ENCODE data around the gene HOXB4. TPM values are rescaled to one million over a fixed set of nuclear protein-coding genes. Genes with fewer than 3 reads are reported as not detected.

HOXB4 gene
- total RNA-seq, 2 donors from 2014 or later = 0.41 to 1.1 TPM

DNA sequence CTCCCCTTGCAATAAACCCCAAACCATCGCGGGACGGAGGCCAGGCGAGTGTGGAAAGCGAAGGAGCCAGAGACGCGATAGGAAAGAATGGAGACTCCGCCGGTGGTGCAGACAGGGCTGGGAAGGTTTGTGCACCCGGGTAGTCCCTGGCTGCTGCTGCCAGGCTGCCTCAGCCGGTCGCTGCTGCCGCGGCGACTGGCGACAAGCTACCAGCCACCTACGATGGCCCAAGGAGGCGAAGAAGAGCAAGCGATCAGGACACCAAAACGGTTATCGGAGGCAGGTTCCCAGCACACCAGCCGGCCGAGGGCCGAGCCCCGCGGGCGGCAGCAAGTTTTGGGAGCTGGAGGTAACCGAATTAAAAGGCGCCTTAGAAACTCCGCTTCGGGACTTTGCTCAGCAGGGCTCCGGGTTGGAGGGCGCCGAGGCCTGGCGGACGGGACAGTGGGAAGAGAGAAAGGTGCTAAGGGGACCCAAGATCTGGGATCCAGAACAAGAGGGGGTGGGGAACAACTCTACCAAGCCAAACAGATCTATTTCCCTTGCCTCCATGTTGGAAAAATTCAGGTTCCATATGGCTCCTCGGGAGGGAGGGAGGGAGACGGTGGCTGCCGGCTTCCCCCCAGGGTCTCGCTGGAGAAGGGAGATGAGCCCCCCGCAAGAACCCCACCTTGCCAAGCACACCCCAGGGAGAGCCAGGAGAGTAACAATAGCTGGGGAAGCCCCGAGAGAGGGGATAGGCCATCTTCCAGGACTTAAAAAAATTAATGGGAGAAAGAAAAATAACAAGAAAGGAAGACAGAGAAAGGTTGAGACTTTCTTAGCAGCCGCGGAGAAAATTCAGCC, 23.5 kb downstream of the HOXB4 start:
- Histone ChIP-seq H3K4me3 (peak overlapping the region; percentile 32 to 41), H3K36me3 (no peaks in the 10 kb centered on the region), H3K4me1 (replicated peaks) (no peaks in the 10 kb centered on the region), H3K27me3 (replicated peaks; ENCODE audit: insufficient read depth) (no peaks in the 10 kb centered on the region), H3K9me3 (no peaks in the 10 kb centered on the region), H3K27ac (peak overlapping the region; percentile 73 to 90)
- intact Hi-C loops (cut with DNase I) = no loop called here
- no peak for DNase-seq (ENCODE audit: low spot score)
- WGBS = 36% methylated on average over 35 of the region's 44 CpGs
- TF ChIP-seq, protein P1, sequence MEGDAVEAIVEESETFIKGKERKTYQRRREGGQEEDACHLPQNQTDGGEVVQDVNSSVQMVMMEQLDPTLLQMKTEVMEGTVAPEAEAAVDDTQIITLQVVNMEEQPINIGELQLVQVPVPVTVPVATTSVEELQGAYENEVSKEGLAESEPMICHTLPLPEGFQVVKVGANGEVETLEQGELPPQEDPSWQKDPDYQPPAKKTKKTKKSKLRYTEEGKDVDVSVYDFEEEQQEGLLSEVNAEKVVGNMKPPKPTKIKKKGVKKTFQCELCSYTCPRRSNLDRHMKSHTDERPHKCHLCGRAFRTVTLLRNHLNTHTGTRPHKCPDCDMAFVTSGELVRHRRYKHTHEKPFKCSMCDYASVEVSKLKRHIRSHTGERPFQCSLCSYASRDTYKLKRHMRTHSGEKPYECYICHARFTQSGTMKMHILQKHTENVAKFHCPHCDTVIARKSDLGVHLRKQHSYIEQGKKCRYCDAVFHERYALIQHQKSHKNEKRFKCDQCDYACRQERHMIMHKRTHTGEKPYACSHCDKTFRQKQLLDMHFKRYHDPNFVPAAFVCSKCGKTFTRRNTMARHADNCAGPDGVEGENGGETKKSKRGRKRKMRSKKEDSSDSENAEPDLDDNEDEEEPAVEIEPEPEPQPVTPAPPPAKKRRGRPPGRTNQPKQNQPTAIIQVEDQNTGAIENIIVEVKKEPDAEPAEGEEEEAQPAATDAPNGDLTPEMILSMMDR (IDR thresholded peaks at IDR 0.05) = no peak
- TF ChIP-seq POLR2A (IDR thresholded peaks at IDR 0.05) (no peak), POLR2AphosphoS5 (IDR thresholded peaks at IDR 0.05) (no peak)

DNA sequence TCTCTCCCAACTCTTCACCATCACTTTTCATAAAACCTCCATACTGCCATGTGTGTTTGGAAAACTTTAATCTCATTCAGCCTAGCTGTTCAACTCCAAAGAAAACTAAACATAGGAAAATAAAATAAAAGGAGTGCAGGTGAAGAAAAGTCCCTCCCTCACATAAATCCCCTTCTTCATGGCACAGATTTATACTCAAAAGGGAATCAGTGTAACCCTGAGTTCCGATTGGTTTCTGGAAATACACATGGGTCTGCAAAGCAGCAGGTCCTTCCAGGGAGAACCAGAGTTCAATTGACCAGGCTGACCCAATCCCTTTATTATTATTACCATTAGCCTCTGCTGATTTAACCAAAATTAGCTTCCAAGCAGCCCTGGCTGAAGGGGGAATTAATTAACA, 24.3 kb downstream of the HOXB4 start:
- no peak for DNase-seq (ENCODE audit: low spot score)
- no peaks in the 10 kb centered on the region for H3K9me3 ChIP-seq
- no peaks in the 10 kb centered on the region for H3K36me3 ChIP-seq
- H3K27ac ChIP-seq = peak overlapping the region; percentile 73 to 90
- no peaks in the 10 kb centered on the region for H3K27me3 ChIP-seq (replicated peaks; ENCODE audit: insufficient read depth)
- H3K4me1 ChIP-seq (replicated peaks) = no peaks in the 10 kb centered on the region
- H3K4me3 ChIP-seq = no peak overlapping the region
- 75% methylated on average over 1 of the region's 1 CpG for WGBS
- TF ChIP-seq POLR2AphosphoS5 (IDR thresholded peaks at IDR 0.05) = no peak
- no peak for TF ChIP-seq POLR2A (IDR thresholded peaks at IDR 0.05)
- TF ChIP-seq, protein P1 (IDR thresholded peaks at IDR 0.05) = no peak
- intact Hi-C loops (cut with DNase I) = no loop called here

DNA sequence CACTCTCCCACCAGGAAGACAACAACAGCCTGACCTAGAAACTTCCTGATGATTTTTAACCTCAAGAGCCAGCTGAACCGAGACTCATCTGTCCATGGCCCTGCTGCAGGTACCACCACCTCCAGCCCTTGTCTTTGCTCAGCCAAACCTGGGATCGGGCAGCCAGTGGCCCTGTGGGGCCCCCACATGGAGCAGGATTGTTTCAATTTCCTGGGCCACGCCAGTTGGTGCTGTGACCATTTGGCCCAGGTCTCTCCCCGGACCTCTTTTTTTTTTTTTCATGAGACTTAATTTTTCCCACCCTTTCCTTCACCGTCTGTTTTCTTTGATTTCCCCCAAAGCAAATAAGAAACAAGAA, 25.0 kb downstream of the HOXB4 start:
- intact Hi-C loops (cut with DNase I) = no loop called here
- H3K27ac ChIP-seq = no peak overlapping the region

DNA sequence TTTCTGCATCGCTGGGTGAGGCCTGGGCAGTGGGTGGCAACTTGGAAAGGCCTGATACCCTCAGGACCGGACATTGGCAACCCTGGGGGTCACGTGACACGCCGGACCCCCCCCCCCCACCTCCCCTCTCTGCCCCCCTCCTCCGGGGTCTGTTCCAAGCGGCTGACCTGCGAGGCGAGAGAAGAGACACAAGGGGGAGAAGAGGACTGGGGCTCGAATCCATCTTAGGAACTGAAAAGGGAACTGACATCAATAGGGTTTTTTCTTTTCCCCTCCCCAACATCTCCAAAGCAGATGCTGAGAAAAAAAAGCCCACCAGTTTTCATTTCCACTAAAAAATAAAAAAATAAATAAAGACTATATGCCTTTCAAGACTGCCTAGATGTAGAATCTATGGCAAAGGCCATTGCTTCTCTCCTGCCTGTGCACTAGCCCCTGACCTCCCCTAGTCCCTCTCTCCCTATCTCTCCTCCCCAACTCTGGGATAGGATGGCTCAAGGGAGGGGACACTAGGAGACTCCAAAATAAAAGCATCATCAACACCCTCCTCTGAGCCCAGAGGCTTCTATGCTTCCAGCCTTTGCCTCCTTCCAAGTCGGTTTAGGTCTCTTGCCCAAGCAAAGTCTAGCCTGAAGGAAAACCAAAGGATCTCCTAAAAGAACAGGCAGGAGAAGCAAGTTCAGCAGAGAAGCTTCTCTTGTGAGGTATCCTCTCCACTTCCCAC, 25.5 kb downstream of the HOXB4 start:
- Histone ChIP-seq H3K4me3 (no peak overlapping the region), H3K27ac (no peak overlapping the region), H3K4me1 (replicated peaks) (no peaks in the 10 kb centered on the region), H3K27me3 (replicated peaks; ENCODE audit: insufficient read depth) (no peaks in the 10 kb centered on the region), H3K9me3 (no peaks in the 10 kb centered on the region), H3K36me3 (no peaks in the 10 kb centered on the region)
- TF ChIP-seq, protein P1 (IDR thresholded peaks at IDR 0.05) = no peak
- no peak for TF ChIP-seq POLR2A (IDR thresholded peaks at IDR 0.05)
- no peak for TF ChIP-seq POLR2AphosphoS5 (IDR thresholded peaks at IDR 0.05)
- DNase-seq (ENCODE audit: low spot score) = no peak
- intact Hi-C loops (cut with DNase I) = no loop called here
- WGBS = 70% methylated on average over 11 of the region's 11 CpGs

More for the DNA sequence above, 25.0 kb downstream of the HOXB4 start:
- Histone ChIP-seq H3K9me3 (no peaks in the 10 kb centered on the region), H3K36me3 (no peaks in the 10 kb centered on the region), H3K4me1 (replicated peaks) (no peaks in the 10 kb centered on the region), H3K27me3 (replicated peaks; ENCODE audit: insufficient read depth) (no peaks in the 10 kb centered on the region), H3K4me3 (no peak overlapping the region)
- DNase-seq (ENCODE audit: low spot score) = no peak
- WGBS = 91% methylated on average over 5 of the region's 5 CpGs
- TF ChIP-seq, protein P1 (IDR thresholded peaks at IDR 0.05) = no peak

Measured in prostate gland (tissue), 2 donors.